HG03565 (cell line): ENCODE data around the gene P2RX7.
A peak's percentile ranks its signal among the peaks of the same experiment; 100 is the strongest.

ENCODE experiments used
- ATAC-seq: cut with Tn5 transposase; IDR thresholded peaks from one replicate; pipeline ENCODE4 v1.9.1; 2021; ENCODE audit warnings: mild to moderate bottlenecking, moderate library complexity; ENCODE audit not compliant: unreplicated experiment

P2RX7 gene

DNA sequence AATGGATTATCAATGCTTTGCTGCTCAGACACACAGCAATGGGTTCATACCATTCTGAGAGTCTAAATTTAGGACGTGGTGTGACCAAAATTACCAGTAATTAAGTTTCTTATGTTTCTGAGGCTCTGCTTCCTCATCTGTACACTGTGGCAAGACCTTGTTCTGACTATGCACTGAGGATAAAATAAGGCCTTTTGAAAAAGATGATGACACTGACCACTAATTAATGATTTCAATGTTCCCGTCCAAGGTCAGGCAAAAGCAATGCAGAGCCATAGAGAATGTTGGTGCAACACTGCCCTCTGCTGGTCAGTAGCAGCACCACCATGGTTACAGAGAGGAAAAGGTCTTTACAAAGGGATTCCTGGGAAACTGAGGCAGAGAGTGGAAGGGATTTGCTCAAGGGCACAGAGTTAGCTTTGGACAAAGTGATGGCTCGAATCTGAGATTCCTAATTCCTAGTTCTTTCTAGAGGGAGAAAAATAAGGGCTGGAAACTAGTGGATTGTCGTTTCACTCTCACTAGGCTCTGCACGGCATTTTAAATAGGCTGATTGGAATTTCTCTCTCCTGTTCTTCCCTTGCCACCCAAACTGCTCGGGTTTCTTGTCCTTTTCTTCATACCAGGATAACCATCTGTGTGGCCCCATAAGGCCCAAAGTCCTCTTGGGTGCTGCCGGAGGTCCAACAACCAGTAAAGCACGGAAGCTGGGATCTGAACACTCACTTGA lies 22.3 kb upstream of the P2RX7 start:
- ATAC-seq, result peak; percentile 43

DNA sequence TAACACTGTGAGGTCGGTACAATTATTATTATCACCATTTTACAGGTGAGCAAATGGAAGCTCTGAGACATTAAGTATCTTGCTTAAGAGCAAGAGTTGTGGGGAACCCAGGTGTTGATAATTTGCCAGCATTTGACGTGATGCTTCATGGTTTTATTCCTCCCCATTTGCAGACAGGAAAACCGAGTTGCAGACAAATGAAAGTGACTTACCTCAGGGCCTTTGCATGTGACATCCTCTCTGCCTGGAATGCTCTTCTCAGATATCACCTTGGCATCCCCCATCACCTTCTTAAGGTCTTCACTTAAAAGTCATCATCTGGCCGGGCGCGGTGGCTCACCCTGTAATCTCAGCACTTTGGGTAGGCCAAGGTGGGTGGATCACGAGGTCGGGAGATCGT lies 21.0 kb upstream of the P2RX7 start:
- ATAC-seq, result no peak

DNA sequence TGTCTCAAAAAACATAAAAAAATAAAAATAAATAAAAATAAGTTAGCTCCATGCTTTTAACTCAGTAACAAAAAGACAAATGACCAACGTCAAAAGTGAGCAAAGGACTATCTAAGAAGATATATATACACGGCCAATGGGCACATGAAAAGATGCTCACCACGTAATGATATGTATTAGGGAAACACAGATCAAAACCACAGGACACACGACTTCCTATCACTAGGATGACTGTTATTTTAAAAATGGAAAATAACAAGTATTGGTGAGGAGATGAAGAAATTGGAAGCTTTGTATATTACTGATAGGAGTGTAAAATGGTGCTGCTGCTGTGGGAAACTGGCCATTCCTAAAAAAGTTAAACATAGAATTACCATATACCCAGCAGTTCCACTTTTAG lies 20.2 kb upstream of the P2RX7 start:
- no peak for ATAC-seq

DNA sequence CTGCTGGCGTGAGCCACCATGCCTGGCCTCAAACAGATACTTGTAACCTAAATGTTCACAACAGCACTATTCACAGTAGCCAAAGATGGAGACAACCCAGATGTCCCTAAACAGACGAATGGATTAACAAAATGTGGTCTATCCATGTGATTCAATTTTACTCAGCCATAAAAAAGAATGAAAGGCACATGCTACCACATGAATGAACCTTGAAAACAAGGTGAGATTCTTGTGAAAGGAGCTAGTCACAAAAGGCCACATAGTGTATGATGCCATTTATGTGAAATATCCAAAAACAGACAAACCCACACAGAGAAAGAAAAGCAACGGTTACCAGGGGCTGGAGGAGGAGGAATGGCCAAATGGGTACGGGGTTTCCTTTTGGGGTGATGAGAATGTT lies 19.6 kb upstream of the P2RX7 start:
- ATAC-seq, result no peak

DNA sequence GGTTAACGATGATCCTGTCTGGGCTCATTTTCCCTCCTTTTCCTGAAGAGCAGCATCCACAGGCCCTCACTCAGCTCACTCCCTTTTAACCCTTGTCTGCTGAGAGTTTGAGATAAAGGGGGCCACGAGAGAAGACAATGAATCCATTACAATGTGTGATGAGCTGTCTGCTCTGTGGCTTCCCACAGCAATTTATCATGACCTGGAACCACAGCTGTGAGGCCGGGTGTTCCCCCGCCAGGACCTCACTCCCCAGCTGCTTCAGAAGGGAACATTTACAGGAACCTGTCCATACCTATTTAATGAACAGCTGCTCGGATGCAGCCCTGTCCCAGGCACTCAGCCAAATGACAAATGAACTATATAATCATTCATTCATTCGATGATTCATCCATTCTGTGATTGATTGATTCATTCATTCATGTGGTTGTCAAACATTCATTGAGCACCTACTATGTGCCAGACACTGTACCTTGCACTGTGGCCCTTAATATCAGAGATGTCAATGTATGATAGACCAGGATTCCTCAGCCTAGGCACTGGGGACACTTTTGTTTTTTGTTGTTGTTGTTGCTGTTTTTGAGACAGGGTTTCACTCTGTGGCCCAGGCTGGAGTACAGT lies 18.5 kb upstream of the P2RX7 start:
- ATAC-seq, result no peak

DNA sequence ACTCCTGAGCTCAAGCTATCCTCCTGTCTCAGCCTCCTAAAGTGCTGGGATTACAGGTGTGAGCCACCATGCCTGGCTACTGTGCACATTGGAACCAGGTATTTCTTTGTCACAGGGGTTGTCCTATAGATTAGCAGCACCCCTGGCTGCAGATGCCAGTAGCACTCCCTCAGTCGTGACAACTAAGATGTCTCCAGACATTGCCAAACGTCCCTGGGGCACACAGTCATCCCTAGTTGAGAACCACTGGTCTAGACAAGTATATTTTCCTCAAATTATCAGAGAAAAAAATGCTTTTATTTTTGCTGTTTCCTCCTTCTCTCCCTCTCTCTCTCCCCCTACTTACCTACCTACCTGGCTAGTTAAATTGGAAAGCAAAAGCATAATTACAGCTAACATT lies 17.9 kb upstream of the P2RX7 start:
- no peak for ATAC-seq

DNA sequence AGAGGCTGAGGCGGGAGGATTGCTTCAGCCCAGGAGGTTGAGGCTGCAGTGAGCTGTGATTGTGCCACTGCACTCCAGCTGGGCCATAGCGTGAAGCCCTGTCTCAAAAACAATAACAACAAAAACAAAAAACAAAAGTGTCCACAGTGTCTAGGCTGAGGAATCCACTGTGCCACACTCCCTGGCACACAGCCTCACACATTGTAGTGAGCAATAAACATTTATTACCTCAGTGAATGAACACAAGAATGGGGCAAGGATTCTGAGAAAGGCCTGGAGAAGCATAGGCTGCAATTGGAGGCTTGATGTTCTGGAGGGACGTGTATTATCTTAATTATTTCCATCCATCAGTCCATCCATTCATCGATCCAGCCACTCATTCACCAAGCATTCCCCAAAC lies 17.1 kb upstream of the P2RX7 start:
- ATAC-seq, result no peak

DNA sequence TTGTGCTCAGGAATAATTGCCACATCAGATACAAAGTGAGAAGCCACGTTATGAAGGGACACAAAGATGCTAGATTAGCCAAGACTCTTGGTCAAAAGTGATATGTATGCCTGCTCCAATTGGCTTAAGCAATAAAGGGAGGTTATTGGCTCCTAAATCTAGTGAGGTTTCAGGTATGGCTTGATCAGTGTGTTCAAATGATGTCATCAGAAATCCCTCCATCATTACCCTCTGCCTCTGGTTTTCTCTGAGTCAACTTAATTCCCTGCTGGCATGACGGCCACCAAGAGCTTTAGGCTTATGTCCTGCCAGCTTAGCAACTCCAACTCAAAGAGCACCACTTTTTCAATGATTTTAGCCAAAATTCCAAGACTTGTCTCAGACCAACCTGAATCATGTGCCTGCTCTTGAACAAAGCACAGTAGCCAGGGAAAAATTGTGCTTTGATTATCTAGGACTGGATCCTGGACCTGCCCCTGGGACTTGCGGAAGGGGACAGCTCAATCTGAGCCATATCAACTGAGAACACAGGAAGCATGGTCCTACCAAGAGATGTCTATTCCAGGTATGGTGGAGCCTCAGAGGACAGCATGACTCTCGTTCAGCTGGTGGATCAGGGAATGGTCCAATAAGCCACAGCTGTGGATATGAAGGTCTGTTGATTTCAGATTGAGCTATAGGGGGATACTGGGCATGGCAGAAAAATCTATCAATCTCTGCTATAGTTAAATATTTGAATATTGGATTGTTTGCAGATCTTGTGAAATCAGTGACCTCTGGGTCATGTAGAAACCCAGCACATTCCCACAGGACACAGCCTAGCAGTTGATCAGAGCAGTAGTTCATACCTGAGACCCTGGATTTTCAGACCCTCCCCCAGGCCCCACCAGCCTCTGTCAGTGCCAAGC lies 16.1 kb upstream of the P2RX7 start:
- no peak for ATAC-seq

DNA sequence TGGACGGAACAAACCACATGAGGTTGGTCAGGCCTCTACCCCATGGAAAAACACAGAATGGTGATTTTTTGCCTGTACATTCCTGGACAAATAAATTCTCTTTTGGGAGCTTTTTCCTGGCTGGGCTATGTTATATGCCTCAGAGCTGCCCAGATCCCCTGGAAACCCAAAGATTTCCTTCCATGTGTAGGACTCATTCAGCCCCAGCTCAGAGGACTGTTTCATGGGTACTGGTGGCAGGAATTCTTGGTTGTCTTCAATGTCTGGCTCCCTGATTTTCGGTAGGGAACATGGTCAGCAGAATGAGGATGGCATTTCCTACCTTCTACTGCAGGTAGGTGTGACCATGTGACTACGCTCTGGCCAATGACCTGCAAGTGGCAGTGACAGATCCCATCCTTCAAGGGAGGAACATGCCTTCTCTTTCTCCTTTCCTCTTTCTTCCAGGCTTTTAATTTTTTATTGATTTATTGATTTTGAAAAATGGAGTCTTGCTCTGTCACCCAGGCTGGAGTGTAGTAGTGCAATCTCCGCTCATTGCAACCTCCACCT lies 15.4 kb upstream of the P2RX7 start:
- no peak for ATAC-seq

DNA sequence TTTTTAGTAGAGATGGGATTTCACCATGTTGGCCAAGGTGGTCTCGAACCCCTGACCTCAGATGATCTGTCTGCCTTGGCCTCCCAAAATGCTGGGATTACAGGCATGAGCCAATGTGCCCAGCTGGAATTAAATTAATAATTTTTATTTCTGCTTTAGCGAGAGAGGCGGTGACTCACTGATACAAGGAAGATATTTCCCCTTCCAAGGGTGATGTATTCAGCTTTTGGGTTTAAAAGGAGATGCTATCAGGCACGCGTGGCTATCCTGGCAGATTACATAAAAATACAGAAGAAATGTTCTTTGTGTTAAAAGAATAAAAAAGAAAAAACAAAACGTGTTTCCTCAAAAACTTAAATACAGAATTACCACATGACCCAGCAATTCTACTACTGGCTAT lies 12.4 kb upstream of the P2RX7 start:
- no peak for ATAC-seq

DNA sequence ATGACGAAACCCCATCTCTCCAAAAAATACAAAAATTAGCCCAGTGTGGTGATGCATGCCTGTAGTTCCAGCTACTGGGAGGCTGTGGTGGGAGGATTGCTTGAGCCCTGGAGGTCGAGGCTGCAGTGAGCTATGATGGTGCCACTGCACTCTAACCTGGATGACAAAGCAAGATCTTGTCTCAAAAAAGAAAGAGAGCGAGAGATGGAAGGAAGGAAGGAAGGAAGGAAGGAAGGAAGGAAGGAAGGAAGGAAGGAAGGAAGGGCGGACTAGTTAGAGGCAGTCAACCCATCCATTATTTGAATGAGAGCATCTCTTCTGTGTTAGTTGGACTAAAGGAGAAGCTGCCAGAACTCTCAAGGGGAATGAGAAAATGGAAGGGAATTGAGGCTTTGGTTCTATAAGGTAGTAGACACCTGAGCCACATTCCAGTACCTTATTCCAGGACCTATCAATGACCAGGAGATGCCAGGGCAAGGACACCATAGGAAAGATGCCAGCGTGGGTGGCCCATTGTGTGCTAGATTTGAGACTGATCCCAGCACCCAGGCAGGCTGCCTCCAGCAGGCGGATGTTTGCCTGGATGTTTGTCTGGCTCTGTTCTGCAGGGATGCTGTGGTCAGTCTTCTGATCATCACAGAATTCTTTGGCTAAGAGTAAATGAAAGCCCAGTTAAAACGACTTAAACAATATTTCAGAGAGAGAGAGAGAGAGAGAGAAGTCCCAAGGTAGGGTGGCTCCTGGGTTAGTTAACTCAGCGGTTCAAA lies 11.5 kb upstream of the P2RX7 start:
- ATAC-seq, result no peak

DNA sequence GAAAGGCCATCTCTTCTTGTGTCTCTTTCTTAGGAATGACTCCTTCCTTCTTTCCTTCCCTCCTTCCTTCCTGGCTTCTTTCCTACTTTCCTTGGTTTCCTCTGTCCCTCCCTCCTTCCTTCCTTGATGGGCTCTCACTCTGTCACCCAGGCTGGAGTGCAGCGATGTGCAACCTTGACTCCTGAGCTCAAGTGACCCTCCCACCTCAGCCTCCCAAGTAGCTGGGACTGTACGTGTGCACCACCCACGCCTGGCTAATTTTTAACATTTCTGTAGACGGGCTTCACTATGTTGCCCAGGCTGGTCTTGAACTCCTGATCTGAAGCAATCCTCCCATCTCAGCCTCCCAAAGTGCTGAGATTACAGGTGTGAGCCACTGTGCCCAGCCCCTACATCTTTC lies 10.9 kb upstream of the P2RX7 start:
- ATAC-seq, result no peak

DNA sequence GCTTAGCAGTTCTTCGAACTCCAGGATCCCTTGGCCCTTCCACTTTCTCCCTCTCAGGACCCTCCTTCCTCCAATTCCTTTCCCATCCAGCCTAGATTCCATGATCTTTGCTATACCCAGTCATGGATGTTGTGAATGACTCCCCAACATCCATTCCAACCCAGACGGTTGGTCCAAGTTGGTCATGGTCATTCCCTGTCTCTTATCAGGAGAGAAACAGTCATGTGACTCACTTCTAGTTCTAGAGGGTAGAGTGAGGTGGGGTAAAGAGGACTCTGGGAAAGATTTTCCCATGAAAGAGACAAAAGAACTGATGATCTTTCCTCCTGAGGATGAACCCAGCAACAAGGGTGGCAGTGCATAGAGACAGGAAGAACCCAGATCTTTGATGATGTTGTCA lies 9.2 kb upstream of the P2RX7 start:
- ATAC-seq, result no peak

DNA sequence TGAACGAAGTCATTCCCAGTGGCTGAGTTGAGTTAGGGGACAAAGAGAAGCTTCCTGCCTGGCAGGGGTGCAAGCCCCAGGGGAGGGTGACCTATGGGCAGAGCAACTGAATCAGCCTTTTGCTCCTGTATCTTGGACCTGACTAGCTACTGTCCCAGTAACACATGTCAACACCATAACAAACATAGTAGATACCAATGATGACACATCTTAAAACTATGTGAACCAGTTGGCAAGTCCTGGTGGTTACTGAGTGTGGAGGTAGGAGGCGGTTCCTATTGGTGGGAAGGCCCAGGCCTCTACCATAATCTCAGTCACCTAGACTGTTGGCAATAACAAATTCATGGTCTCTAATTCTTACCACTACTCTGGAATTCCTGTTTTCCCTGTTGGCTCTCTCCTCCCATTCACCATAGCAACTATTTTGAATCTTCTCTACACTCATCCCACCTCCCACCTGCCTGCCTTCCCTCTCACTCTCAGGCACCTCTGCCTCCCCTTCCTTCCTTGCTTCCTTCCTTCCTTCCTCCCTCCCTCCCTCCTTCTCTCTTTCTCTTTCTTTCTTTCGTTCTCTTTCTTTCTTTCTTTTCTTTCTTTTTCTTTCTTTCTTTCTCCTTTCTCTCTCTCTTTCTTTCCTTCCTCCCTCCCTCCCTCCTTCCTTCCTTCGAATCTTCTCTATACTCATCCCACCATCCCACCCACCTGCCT lies 8.1 kb upstream of the P2RX7 start:
- ATAC-seq, result no peak

DNA sequence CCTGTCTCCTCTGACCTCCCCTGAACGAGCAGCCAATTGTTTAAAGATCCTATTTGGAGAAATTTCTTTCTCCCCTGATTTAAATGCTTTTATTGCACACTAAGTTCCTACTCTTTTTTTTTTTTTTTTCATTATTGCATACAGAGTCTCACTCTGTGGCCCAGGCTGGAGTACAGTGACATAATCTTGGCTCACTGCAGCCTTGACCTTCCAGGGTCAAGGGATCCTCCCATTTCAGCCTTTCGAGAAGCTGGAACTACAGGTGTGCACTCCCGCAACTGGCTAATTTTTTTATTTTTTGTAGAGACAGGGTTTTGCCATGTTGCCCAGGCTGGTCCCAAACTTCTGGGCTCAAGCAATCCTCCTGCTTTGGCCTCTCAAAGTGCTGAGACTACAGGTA lies 5.2 kb upstream of the P2RX7 start:
- no peak for ATAC-seq

DNA sequence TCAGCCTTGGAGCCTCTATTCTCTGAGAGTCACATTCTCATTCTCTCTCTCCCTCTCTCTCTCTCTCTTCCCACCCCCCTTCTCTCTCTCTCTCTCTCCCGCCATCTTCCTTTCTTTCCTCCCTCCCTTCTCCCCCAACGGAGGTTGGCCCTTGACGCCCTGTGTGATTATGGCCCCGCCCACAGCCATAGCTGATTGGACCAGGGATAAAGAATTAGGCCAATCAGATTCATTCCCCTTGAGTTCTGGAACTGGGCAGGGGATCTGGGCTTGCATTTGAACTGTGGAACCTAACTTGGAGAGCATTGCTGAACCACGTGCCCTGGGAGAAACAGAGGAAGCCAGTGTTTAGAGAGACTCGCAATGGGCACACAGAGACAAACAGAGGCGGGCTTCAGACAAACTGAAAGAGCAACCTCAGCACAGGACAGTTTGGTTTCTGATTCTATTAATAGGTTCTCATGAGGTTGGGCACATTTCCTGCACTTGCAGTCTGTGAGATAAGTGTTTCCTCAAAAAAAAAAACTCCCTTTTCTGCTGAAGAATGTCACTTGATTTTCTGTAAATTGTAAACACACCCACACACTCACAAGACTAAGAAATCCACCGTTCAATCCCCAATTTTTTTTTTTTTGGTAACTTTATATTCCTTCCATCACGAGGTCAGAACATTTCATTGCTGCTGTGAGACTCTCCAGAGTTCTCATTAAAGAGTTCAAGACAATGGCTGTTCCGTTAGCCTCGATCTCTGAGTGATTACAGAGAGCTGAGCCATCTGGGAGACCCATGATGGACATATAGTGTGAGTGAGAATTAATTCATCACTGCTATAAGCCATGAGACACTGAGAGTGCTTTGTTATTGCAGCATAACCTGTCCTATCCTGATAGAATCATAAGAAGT lies 3.5 kb upstream of the P2RX7 start:
- ATAC-seq, result peak; percentile 65

DNA sequence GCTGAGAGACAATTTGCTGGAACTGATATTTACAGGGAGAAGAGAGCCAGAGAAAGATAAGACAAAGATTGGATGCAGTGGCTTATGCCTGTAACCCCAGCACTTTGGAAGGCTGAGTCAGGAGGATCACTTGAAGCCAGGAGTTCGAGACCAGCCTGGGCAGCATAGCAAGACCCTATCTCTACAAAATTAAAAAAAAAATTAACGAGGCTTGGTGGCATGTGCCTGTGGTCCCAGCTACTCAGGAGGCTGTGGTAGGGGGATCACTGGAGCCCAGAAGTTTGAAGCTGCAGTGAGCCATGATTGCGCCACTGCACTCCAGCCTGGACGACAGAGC lies 2.9 kb upstream of the P2RX7 start:
- ATAC-seq, result no peak

DNA sequence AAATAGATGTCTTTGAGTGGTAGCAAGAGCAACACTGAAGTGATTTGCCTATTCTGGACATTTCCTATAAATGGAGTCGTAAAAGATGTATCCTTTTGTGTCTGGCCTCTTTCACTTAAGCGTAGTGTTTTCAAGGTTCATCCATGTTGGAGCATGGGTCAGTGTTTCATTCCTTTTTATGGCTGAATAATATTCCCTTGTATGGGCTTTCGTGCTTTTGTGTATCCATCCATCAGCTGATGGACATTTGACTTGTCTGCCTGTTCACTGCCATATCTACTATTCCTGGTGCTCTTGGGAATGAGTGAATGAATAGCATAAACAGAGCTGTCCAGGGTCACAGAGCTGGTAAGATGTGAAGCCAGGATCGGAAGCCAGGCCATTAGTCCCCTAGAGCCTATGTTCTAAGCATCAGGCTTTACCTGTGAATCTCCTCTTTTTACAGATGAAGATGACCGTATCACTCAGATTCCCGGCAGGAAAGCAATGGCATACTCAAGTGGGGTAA lies 1.8 kb upstream of the P2RX7 start:
- no peak for ATAC-seq

DNA sequence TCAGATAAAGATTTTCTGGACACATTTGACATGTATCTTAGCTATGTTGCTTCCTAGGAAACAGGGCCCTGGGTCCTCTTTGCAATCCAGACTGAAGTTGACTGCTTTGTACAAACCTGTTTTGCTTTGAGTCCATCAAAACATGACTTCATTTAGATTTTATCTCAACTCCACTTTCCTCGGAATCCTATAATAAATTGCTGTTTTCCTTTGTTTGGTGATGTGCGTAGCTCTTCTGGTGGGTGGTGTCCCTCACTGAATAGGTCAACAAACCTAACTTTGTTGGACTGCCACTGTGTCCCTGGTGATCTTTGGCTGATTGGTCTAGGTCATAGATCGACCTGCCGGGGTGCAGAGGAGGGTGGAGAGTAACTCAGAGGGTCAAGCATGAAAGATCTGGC lies 735 bp upstream of the P2RX7 start:
- no peak for ATAC-seq
